Measurements from ENCODE around the gene SRD5A1. TPM values are rescaled to one million over a fixed set of nuclear protein-coding genes. Genes with fewer than 3 reads are reported as not detected.

The SRD5A1 gene
- total RNA-seq, 1 experiment from 2014 or later, result 39.6 TPM

GRCh38 chr5:6611334-6612256 lies 21.6 kb upstream of the SRD5A1 start:
- TF ChIP-seq EZH2 (IDR thresholded peaks at IDR 0.05; ENCODE audit: low read length, unreplicated experiment), result no peak
- no peak for TF ChIP-seq CTCF (conservative IDR thresholded peaks at IDR 0.05; ENCODE audit: low read depth, low read length)
- TF ChIP-seq EZH2phosphoT487 (IDR thresholded peaks at IDR 0.05; ENCODE audit: borderline replicate concordance, low read length), result no peak
- ChIA-PET POLR2A (ENCODE audit: unreplicated experiment) (no interaction called here), CTCF (no interaction called here)
- no TSS peak for BruUV-seq (replicated peaks)
- Histone ChIP-seq H3F3A (ENCODE audit: low read length, unreplicated experiment) (no peaks in the 10 kb centered on the region), H3K4me1 (ENCODE audit: insufficient read depth, low read length) (no peaks in the 10 kb centered on the region), H4K20me1 (ENCODE audit: low read length) (peaks cover 60% of the 10 kb centered on the region), H3K27ac (ENCODE audit: low read length) (no peak overlapping the region), H2AFZ (ENCODE audit: low read length) (no peak overlapping the region), H3K9me3 (ENCODE audit: low read length) (no peaks in the 10 kb centered on the region), H3K9me2 (replicated peaks; ENCODE audit: low read length) (no peaks in the 10 kb centered on the region), H3K36me3 (ENCODE audit: low read depth, low read length) (peaks cover 94% of the 10 kb centered on the region), H3K27me3 (ENCODE audit: low read length) (no peaks in the 10 kb centered on the region), H3K4me2 (ENCODE audit: low read length) (no peak overlapping the region), H3K4me3 (ENCODE audit: low read length) (no peak overlapping the region), H3K79me2 (ENCODE audit: low read length) (peaks cover 56% of the 10 kb centered on the region), H3K9ac (ENCODE audit: low read length) (no peak overlapping the region)
- intact Hi-C loops (cut with micrococcal nuclease), result no loop called here
- no peak for DNase-seq
- ATAC-seq, result no peak

- no peaks in the 10 kb centered on the region for H3K9me3 ChIP-seq (ENCODE audit: low read length)
- H3K9ac ChIP-seq (ENCODE audit: low read length), result no peak overlapping the region
- peaks cover 93% of the 10 kb centered on the region for H3K36me3 ChIP-seq (ENCODE audit: low read depth, low read length)
- DNase-seq, result no peak
- no peak overlapping the region for H2AFZ ChIP-seq (ENCODE audit: low read length)
- intact Hi-C loops (cut with micrococcal nuclease), result loop anchor here (5.0 kb wide), 1 partner anchor 132 kb away; no protein-coding TSS in a partner anchor
- H3K4me2 ChIP-seq (ENCODE audit: low read length), result no peak overlapping the region
- H3K27me3 ChIP-seq (ENCODE audit: low read length), result no peaks in the 10 kb centered on the region
- H3K4me3 ChIP-seq (ENCODE audit: low read length), result no peak overlapping the region
- CTCF ChIA-PET, result no interaction called here
- POLR2A ChIA-PET (ENCODE audit: unreplicated experiment), result no interaction called here
- no peaks in the 10 kb centered on the region for H3K4me1 ChIP-seq (ENCODE audit: insufficient read depth, low read length)
- BruUV-seq (replicated peaks), result no TSS peak
- H3K9me2 ChIP-seq (replicated peaks; ENCODE audit: low read length), result no peaks in the 10 kb centered on the region
- H3K27ac ChIP-seq (ENCODE audit: low read length), result no peak overlapping the region
- H3F3A ChIP-seq (ENCODE audit: low read length, unreplicated experiment), result peaks cover 5% of the 10 kb centered on the region
- peaks cover 92% of the 10 kb centered on the region for H3K79me2 ChIP-seq (ENCODE audit: low read length)
- no peak for ATAC-seq
- peaks cover 78% of the 10 kb centered on the region for H4K20me1 ChIP-seq (ENCODE audit: low read length)
- no peak for TF ChIP-seq EZH2 (IDR thresholded peaks at IDR 0.05; ENCODE audit: low read length, unreplicated experiment)
- TF ChIP-seq EZH2phosphoT487 (IDR thresholded peaks at IDR 0.05; ENCODE audit: borderline replicate concordance, low read length), result no peak
- no peak for TF ChIP-seq CTCF (conservative IDR thresholded peaks at IDR 0.05; ENCODE audit: low read depth, low read length)
Measured at GRCh38 chr5:6615034-6615815, 18.0 kb upstream of the SRD5A1 start.
